H1 (cell line): ENCODE measurements around the gene PRCD. TPM values are rescaled to one million over a fixed set of nuclear protein-coding genes. Genes with fewer than 3 reads are reported as not detected.

ENCODE experiments used
- CEBPB ChIP-seq: IDR thresholded peaks from 2 replicates; pipeline ENCODE4 v1.6.1; 2012; ENCODE audit warnings: low read depth, low read length
- EP300 ChIP-seq, 2 experiments: IDR thresholded peaks; 1 replicate in 1 of 2; 2 replicates in 1 of 2; pipeline ENCODE4 v1.6.1; 2011 to 2012; ENCODE audit warnings: low read depth in 2 of 2, low read length in 2 of 2, mild to moderate bottlenecking in 2 of 2, borderline replicate concordance in 1 of 2, inconsistent platforms in 1 of 2, moderate library complexity in 1 of 2
- HDAC2 ChIP-seq, 2 experiments: fragments of 300-600 bp in 1 of 2; sonication (generic) in 1 of 2; IDR thresholded peaks; 2 replicates each; pipeline ENCODE4 v1.6.1; 2011 to 2012; ENCODE audit warnings: low read depth in 2 of 2, low read length in 2 of 2, mild to moderate bottlenecking in 2 of 2, moderate library complexity in 2 of 2, borderline replicate concordance in 1 of 2, inconsistent platforms in 1 of 2
- RAD21 ChIP-seq, 2 experiments: IDR thresholded peaks in 1 of 2; conservative IDR thresholded peaks in 1 of 2; 2 replicates each; pipeline ENCODE4 v1.6.1; 2011; ENCODE audit warnings: low read depth in 2 of 2, low read length in 2 of 2, improper control_type of control experiment in 1 of 2, inconsistent platforms in 1 of 2, mild to moderate bottlenecking in 1 of 2, moderate library complexity in 1 of 2
- SIN3A ChIP-seq, 2 experiments: IDR thresholded peaks in 1 of 2; conservative IDR thresholded peaks in 1 of 2; 2 replicates each; pipeline ENCODE4 v1.6.1; 2011 to 2012; ENCODE audit warnings: low read length in 2 of 2, improper control_type of control experiment in 1 of 2, low read depth in 1 of 2, mild to moderate bottlenecking in 1 of 2
- polyA plus RNA-seq, 7 experiments: library from polyadenylated mRNA; depleted of rRNA in 3 of 7; stranded (reverse) in 5 of 7; unstranded in 2 of 7; fragments of >200 nt in 5 of 7; fragments of 200-250 nt in 2 of 7; gene quantifications; 1 replicate in 5 of 7; 2 replicates in 1 of 7; 4 replicates in 1 of 7; pipeline versions ENCODE4 v1.2.1 to v1.2.3, GENCODE V29; 2011 to 2013; ENCODE audit warnings: missing spikeins in 2 of 7, mixed read lengths in 2 of 7
- total RNA-seq: library from RNA; stranded (reverse); fragmentation: NEBNext Ultra II Directional; extraction: Animal tissue kit (Norgen Biotek cat#: 25700); gene quantifications from 2 replicates; pipeline ENCODE4 v1.2.1, GENCODE V29; 2021
- TF ChIP-seq, protein P1 (sequence below): fragments of 300-600 bp; sonication (generic); IDR thresholded peaks from 2 replicates; pipeline ENCODE4 v1.7.1; 2012; ENCODE audit warnings: low read length, moderate library complexity, mild to moderate bottlenecking, inconsistent platforms; ENCODE audit not compliant: insufficient replicate concordance
- TF ChIP-seq, protein P2 (sequence below): IDR thresholded peaks from 2 replicates; pipeline ENCODE4 v1.6.1; 2011; ENCODE audit warnings: low read length, improper control_type of control experiment

Gene PRCD
- total and polyA plus RNA-seq, 2 of the 8 experiments (the other 6 are each of a cell fraction or from before 2014, with no cell fraction given): 0.77 to 2.1 TPM

- TF ChIP-seq, protein P1, sequence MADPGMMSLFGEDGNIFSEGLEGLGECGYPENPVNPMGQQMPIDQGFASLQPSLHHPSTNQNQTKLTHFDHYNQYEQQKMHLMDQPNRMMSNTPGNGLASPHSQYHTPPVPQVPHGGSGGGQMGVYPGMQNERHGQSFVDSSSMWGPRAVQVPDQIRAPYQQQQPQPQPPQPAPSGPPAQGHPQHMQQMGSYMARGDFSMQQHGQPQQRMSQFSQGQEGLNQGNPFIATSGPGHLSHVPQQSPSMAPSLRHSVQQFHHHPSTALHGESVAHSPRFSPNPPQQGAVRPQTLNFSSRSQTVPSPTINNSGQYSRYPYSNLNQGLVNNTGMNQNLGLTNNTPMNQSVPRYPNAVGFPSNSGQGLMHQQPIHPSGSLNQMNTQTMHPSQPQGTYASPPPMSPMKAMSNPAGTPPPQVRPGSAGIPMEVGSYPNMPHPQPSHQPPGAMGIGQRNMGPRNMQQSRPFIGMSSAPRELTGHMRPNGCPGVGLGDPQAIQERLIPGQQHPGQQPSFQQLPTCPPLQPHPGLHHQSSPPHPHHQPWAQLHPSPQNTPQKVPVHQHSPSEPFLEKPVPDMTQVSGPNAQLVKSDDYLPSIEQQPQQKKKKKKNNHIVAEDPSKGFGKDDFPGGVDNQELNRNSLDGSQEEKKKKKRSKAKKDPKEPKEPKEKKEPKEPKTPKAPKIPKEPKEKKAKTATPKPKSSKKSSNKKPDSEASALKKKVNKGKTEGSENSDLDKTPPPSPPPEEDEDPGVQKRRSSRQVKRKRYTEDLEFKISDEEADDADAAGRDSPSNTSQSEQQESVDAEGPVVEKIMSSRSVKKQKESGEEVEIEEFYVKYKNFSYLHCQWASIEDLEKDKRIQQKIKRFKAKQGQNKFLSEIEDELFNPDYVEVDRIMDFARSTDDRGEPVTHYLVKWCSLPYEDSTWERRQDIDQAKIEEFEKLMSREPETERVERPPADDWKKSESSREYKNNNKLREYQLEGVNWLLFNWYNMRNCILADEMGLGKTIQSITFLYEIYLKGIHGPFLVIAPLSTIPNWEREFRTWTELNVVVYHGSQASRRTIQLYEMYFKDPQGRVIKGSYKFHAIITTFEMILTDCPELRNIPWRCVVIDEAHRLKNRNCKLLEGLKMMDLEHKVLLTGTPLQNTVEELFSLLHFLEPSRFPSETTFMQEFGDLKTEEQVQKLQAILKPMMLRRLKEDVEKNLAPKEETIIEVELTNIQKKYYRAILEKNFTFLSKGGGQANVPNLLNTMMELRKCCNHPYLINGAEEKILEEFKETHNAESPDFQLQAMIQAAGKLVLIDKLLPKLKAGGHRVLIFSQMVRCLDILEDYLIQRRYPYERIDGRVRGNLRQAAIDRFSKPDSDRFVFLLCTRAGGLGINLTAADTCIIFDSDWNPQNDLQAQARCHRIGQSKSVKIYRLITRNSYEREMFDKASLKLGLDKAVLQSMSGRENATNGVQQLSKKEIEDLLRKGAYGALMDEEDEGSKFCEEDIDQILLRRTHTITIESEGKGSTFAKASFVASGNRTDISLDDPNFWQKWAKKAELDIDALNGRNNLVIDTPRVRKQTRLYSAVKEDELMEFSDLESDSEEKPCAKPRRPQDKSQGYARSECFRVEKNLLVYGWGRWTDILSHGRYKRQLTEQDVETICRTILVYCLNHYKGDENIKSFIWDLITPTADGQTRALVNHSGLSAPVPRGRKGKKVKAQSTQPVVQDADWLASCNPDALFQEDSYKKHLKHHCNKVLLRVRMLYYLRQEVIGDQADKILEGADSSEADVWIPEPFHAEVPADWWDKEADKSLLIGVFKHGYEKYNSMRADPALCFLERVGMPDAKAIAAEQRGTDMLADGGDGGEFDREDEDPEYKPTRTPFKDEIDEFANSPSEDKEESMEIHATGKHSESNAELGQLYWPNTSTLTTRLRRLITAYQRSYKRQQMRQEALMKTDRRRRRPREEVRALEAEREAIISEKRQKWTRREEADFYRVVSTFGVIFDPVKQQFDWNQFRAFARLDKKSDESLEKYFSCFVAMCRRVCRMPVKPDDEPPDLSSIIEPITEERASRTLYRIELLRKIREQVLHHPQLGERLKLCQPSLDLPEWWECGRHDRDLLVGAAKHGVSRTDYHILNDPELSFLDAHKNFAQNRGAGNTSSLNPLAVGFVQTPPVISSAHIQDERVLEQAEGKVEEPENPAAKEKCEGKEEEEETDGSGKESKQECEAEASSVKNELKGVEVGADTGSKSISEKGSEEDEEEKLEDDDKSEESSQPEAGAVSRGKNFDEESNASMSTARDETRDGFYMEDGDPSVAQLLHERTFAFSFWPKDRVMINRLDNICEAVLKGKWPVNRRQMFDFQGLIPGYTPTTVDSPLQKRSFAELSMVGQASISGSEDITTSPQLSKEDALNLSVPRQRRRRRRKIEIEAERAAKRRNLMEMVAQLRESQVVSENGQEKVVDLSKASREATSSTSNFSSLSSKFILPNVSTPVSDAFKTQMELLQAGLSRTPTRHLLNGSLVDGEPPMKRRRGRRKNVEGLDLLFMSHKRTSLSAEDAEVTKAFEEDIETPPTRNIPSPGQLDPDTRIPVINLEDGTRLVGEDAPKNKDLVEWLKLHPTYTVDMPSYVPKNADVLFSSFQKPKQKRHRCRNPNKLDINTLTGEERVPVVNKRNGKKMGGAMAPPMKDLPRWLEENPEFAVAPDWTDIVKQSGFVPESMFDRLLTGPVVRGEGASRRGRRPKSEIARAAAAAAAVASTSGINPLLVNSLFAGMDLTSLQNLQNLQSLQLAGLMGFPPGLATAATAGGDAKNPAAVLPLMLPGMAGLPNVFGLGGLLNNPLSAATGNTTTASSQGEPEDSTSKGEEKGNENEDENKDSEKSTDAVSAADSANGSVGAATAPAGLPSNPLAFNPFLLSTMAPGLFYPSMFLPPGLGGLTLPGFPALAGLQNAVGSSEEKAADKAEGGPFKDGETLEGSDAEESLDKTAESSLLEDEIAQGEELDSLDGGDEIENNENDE: no peak
- TF ChIP-seq RAD21 (IDR thresholded peaks at IDR 0.05 in 1 of 2, conservative IDR thresholded peaks at IDR 0.05 in 1 of 2; ENCODE audit: low read depth in 2 of 2, low read length in 2 of 2): no peak
- no peak for TF ChIP-seq EP300 (IDR thresholded peaks at IDR 0.05; ENCODE audit: borderline replicate concordance in 1 of 2, low read depth in 2 of 2, low read length in 2 of 2)
- TF ChIP-seq, protein P2, sequence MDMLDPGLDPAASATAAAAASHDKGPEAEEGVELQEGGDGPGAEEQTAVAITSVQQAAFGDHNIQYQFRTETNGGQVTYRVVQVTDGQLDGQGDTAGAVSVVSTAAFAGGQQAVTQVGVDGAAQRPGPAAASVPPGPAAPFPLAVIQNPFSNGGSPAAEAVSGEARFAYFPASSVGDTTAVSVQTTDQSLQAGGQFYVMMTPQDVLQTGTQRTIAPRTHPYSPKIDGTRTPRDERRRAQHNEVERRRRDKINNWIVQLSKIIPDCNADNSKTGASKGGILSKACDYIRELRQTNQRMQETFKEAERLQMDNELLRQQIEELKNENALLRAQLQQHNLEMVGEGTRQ: no peak
- no peak for TF ChIP-seq CEBPB
- 0 out of 4 replicates have a peak, but pooled peaks of 1 of the 2 experiments have one; percentile 25 for TF ChIP-seq HDAC2 (IDR thresholded peaks at IDR 0.05; ENCODE audit: borderline replicate concordance in 1 of 2, low read depth in 2 of 2, low read length in 2 of 2)
- 0 out of 4 replicates have a peak, but pooled peaks of 1 of the 2 experiments have one; percentile 6 for TF ChIP-seq SIN3A (conservative IDR thresholded peaks at IDR 0.05 in 1 of 2, IDR thresholded peaks at IDR 0.05 in 1 of 2; ENCODE audit: low read depth in 1 of 2, low read length in 2 of 2)
These were observed 2.1 kb upstream of the PRCD start, which contains the start of gene CYGB (continued) for GRCh38 chr17:76537578-76538280.
